ENCODE measurements around the gene SCO2.

SCO2 gene

DNA sequence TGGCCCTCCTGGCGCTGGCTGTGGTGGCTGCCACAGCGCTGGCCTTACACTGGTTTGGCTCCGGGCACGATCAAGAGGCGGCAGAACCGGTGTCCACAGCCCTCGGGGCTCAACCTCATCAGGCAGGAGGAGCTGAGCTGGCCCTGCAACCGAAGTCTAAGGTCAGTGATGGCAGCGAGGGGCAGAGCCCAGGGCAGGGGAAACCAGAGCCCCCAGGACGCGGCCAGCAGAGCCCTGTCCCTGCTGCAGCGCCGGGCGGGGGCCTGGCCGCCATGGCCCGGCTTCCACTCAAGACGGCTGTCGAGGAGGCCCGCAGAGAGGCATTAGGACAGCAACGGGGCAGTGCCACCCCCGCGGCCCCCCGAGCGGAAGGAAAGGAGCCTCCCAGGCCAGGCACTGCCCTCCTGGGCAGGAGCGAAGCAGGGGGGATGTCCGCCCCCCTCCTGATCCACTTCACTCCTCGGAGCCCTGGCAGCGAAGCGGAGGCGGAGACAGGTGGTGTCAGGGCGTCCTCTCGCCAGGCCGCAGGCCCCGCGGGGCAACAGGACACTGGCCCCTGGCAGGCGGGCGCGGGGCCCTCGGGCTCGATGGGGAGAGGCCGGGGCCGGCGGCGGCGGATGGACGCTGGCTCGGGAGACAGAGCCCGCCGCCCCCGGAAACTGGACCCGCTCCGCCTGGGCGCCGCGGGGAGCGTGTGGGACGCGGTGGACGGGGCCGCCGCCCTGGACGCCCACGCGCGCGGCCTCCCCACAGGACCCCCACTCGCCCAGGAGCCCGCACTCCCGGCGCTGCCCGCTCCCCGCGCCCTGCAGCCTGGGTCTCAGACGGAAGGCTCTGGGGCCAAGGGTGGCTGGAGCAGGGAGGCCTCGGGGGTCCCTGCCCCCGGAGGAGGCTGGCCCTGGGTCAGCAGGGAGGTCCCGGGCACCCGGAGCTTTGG lies 21.2 kb upstream of the SCO2 start:
- TF ChIP-seq FOXM1 (IDR thresholded peaks at IDR 0.05; ENCODE audit: borderline replicate concordance, low read depth) (no peak), NFIC (IDR thresholded peaks at IDR 0.05) (no peak), ZBTB7A (IDR thresholded peaks at IDR 0.05; ENCODE audit: low read depth) (no peak), RAD21 (IDR thresholded peaks at IDR 0.05; ENCODE audit: low read depth) (no peak), CEBPB (IDR thresholded peaks at IDR 0.05) (no peak), YY1 (IDR thresholded peaks at IDR 0.05; ENCODE audit: low read depth) (no peak), TCF12 (IDR thresholded peaks at IDR 0.05; ENCODE audit: low read depth) (no peak), TAF1 (IDR thresholded peaks at IDR 0.05; ENCODE audit: low read depth) (no peak), CREB1 (IDR thresholded peaks at IDR 0.05; ENCODE audit: low read depth) (no peak), USF1 (IDR thresholded peaks at IDR 0.05) (no peak), TEAD4 (IDR thresholded peaks at IDR 0.05) (no peak), EP300 (IDR thresholded peaks at IDR 0.05; ENCODE audit: borderline replicate concordance) (no peak), EGR1 (IDR thresholded peaks at IDR 0.05) (no peak)
- TF ChIP-seq, protein P1, sequence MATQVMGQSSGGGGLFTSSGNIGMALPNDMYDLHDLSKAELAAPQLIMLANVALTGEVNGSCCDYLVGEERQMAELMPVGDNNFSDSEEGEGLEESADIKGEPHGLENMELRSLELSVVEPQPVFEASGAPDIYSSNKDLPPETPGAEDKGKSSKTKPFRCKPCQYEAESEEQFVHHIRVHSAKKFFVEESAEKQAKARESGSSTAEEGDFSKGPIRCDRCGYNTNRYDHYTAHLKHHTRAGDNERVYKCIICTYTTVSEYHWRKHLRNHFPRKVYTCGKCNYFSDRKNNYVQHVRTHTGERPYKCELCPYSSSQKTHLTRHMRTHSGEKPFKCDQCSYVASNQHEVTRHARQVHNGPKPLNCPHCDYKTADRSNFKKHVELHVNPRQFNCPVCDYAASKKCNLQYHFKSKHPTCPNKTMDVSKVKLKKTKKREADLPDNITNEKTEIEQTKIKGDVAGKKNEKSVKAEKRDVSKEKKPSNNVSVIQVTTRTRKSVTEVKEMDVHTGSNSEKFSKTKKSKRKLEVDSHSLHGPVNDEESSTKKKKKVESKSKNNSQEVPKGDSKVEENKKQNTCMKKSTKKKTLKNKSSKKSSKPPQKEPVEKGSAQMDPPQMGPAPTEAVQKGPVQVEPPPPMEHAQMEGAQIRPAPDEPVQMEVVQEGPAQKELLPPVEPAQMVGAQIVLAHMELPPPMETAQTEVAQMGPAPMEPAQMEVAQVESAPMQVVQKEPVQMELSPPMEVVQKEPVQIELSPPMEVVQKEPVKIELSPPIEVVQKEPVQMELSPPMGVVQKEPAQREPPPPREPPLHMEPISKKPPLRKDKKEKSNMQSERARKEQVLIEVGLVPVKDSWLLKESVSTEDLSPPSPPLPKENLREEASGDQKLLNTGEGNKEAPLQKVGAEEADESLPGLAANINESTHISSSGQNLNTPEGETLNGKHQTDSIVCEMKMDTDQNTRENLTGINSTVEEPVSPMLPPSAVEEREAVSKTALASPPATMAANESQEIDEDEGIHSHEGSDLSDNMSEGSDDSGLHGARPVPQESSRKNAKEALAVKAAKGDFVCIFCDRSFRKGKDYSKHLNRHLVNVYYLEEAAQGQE (IDR thresholded peaks at IDR 0.05; ENCODE audit: low read depth) = no peak
- TF ChIP-seq, protein P2, sequence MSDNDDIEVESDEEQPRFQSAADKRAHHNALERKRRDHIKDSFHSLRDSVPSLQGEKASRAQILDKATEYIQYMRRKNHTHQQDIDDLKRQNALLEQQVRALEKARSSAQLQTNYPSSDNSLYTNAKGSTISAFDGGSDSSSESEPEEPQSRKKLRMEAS (IDR thresholded peaks at IDR 0.05) = no peak

- no peak for TF ChIP-seq USF1 (IDR thresholded peaks at IDR 0.05)
- TF ChIP-seq ZBTB7A (IDR thresholded peaks at IDR 0.05; ENCODE audit: low read depth) = no peak
- no peak for TF ChIP-seq TAF1 (IDR thresholded peaks at IDR 0.05; ENCODE audit: low read depth)
- no peak for TF ChIP-seq EGR1 (IDR thresholded peaks at IDR 0.05)
- TF ChIP-seq TEAD4 (IDR thresholded peaks at IDR 0.05) = no peak
- TF ChIP-seq FOXM1 (IDR thresholded peaks at IDR 0.05; ENCODE audit: borderline replicate concordance, low read depth) = no peak
- no peak for TF ChIP-seq CREB1 (IDR thresholded peaks at IDR 0.05; ENCODE audit: low read depth)
Measured at GRCh38 chr22:50545522-50546325, 20.3 kb upstream of the SCO2 start, which contains the start of gene KLHDC7B. Gene KLHDC7B (plus strand): TSS chr22:50545899. CDS start chr22:50546244, 345 bp downstream.

GRCh38 chr22:50544746-50545253 lies 19.4 kb upstream of the SCO2 start:
- TF ChIP-seq, protein P2 (IDR thresholded peaks at IDR 0.05) = no peak
- TF ChIP-seq EGR1 (IDR thresholded peaks at IDR 0.05) = no peak
- TF ChIP-seq YY1 (IDR thresholded peaks at IDR 0.05; ENCODE audit: low read depth) = no peak
- TF ChIP-seq TAF1 (IDR thresholded peaks at IDR 0.05; ENCODE audit: low read depth) = no peak
- TF ChIP-seq RAD21 (IDR thresholded peaks at IDR 0.05; ENCODE audit: low read depth) = no peak
- no peak for TF ChIP-seq FOXM1 (IDR thresholded peaks at IDR 0.05; ENCODE audit: borderline replicate concordance, low read depth)
- no peak for TF ChIP-seq EP300 (IDR thresholded peaks at IDR 0.05; ENCODE audit: borderline replicate concordance)
- TF ChIP-seq NFIC (IDR thresholded peaks at IDR 0.05) = no peak
- no peak for TF ChIP-seq CREB1 (IDR thresholded peaks at IDR 0.05; ENCODE audit: low read depth)
- no peak for TF ChIP-seq TEAD4 (IDR thresholded peaks at IDR 0.05)
- TF ChIP-seq ZBTB7A (IDR thresholded peaks at IDR 0.05; ENCODE audit: low read depth) = no peak
- no peak for TF ChIP-seq TCF12 (IDR thresholded peaks at IDR 0.05; ENCODE audit: low read depth)
- TF ChIP-seq, protein P1 (IDR thresholded peaks at IDR 0.05; ENCODE audit: low read depth) = no peak
- TF ChIP-seq USF1 (IDR thresholded peaks at IDR 0.05) = no peak
- no peak for TF ChIP-seq CEBPB (IDR thresholded peaks at IDR 0.05)

DNA sequence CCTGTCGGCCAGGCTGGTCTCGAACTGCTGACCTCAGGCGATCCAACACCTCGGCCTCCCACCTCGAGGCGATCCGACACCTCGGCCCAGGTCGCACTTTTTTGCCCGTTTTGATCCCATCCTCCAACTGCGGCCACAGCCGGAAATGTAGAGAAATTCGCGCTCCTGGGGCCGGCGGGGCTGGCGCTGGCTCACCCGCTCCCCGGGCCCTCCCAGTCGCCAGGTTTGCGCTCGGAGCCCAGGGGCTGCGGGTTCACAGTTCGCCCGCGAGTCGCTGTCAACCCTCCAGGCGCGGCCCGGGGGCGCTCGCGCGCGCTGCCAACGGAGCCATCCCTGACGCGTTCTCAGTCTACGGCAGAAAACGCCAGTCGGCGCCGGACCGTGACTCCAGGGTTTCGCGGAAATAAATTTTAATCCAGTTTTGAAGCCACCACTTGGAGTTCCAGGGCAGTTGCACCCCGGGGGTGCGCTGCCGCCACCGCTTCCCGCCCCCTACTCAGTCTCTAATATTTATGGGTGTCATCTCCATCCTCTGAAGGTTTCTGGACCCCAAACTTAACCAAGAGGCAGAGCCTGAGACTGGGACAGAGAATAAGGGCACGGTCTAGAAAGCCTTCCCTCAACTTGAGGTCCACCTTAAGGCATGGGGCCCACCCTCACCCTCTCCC lies 18.8 kb upstream of the SCO2 start:
- no peak for TF ChIP-seq ZBTB7A (IDR thresholded peaks at IDR 0.05; ENCODE audit: low read depth)
- TF ChIP-seq, protein P1 (IDR thresholded peaks at IDR 0.05; ENCODE audit: low read depth) = no peak
- no peak for TF ChIP-seq YY1 (IDR thresholded peaks at IDR 0.05; ENCODE audit: low read depth)
- no peak for TF ChIP-seq EGR1 (IDR thresholded peaks at IDR 0.05)
- TF ChIP-seq, protein P2 (IDR thresholded peaks at IDR 0.05) = no peak
- TF ChIP-seq CREB1 (IDR thresholded peaks at IDR 0.05; ENCODE audit: low read depth) = no peak
- no peak for TF ChIP-seq EP300 (IDR thresholded peaks at IDR 0.05; ENCODE audit: borderline replicate concordance)
- TF ChIP-seq CEBPB (IDR thresholded peaks at IDR 0.05) = no peak
- no peak for TF ChIP-seq USF1 (IDR thresholded peaks at IDR 0.05)
- no peak for TF ChIP-seq FOXM1 (IDR thresholded peaks at IDR 0.05; ENCODE audit: borderline replicate concordance, low read depth)
- TF ChIP-seq RAD21 (IDR thresholded peaks at IDR 0.05; ENCODE audit: low read depth) = no peak
- no peak for TF ChIP-seq TCF12 (IDR thresholded peaks at IDR 0.05; ENCODE audit: low read depth)
- no peak for TF ChIP-seq TAF1 (IDR thresholded peaks at IDR 0.05; ENCODE audit: low read depth)
- no peak for TF ChIP-seq NFIC (IDR thresholded peaks at IDR 0.05)
- no peak for TF ChIP-seq TEAD4 (IDR thresholded peaks at IDR 0.05)

Data from Ishikawa (cell line).